MV-4-11 (cell line): ENCODE data around the gene CLIP4.

Source experiments
- DNase-seq: peaks from one replicate; lab custom pipeline; 2025; lab: John Stamatoyannopoulos, UW

The CLIP4 gene

DNA sequence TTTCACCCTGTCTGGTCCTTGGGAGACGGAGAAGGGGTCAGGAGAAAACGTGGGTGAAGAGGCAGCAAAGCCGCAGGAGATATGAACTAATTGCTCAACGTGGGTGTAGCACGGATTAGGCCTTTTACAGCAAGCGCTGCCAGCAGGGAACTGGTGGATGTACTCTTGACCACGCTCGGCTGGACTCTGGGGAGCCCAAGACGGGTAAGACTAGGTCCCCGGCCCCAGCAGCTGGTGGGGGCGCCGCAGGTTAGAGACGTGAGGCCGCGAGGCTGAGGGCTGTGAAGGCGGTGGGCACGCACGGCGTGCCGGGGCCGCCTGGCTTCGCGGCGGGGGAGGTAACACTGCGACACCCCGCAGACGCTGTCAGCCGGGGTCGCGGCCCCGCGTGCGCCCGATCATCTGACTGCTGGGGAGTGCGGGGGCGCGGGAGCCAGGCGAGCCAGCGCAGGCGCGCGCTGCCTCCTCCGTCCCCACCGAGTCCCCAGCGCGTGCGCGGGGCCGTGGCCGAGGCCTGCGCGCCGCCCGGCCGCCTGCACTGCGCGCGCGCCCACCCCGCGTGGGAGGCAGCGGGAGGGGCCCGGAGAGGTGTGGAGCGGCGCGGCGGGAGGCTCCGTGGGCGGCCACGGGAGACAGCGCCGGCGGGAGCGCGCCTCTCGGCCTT, at the start of gene CLIP4:
Gene CLIP4 (plus strand): TSS at position 470 of the 664 bp plus-strand sequence. CDS start 5,974 bp downstream, outside the sequence.
- no peak for DNase-seq

DNA sequence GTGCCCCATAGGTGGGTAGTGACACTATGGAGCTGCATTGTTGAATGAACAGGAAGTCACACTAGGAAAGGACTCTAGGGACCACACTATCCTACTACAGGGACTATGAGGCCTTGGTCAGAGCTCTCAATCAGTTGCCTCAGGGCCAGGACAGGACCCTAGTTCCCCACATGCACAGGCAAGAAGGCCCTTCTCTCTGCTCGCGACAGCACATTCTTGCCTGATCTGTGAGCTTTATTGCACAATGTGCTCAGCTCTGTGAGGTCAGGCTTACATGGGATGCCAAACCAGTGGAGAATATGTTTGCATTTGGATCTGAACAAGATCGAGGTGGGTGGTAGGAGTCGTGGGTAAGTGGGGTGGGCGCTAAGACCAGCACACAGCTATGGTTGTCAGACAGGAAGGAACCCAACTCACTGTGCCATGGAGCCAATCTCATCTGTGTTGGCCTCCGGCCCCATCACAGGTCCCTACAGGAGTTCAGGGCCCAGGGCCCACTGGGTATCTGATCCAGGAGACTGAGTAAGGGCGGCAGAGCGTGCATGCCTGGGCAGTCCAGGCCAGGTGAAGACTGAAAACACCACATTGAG, 48.8 kb upstream of the CLIP4 start:
- DNase-seq, result peak; percentile 81

- DNase-seq, result no peak
Observed at GRCh38 chr2:29066997-29067605, 48.1 kb upstream of the CLIP4 start.

- DNase-seq, result no peak
Observed at GRCh38 chr2:29068513-29068912, 46.7 kb upstream of the CLIP4 start.

- DNase-seq, result no peak
Observed at GRCh38 chr2:29070526-29070925, 44.7 kb upstream of the CLIP4 start.

- DNase-seq, result no peak
Observed at GRCh38 chr2:29071032-29071975, 43.9 kb upstream of the CLIP4 start.

GRCh38 chr2:29072251-29072650, 43.0 kb upstream of the CLIP4 start:
- no peak for DNase-seq

GRCh38 chr2:29072971-29073725, 42.1 kb upstream of the CLIP4 start:
- no peak for DNase-seq

DNA sequence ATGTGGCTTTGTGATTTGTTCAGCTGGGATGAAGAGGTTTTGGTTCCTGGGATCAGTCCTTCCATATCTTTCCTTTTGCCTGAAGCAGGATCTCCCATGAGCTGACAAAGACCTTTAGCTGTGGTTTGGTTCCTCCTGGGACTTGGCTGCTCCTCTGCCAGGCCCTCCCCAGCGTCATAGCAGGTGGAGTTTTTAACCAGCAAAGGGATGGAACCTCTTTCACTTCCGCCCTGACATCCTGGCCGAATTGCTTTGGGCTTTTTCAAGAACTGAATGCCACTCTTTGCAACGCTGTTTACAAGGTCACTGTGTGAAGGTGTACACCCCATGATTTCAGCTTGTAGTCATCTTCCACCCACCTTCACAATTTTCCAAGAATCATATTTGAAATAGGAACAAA, 41.3 kb upstream of the CLIP4 start:
- peak; percentile 54 for DNase-seq

DNA sequence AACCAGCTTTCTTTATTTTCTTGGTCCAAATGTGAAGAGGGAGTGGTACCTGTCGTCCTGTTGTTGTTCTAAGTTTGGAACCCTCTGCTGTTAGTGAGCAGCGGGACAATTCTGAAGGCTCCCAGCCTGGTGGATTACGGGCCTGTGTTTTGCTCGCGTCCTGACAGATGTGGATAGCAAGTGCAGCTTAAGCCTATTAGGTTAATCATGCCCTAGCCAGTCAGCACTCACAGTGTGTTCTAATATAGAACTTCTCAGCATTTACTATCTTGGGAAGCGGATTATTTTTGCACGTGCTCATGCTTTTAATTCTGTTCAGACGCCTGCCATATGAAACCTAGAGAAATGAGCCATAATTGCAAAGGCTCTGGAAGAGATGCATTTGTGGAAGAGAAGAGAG, 40.8 kb upstream of the CLIP4 start, which contains the start of gene PCARE:
Gene PCARE (minus strand): TSS at position 113 of the 400 bp plus-strand sequence. CDS start 262 bp downstream, outside the sequence.
- no peak for DNase-seq

- DNase-seq, result no peak
Observed at GRCh38 chr2:29075894-29076705, 39.1 kb upstream of the CLIP4 start.

- DNase-seq, result no peak
Observed at GRCh38 chr2:29079887-29080286, 35.3 kb upstream of the CLIP4 start.

DNA sequence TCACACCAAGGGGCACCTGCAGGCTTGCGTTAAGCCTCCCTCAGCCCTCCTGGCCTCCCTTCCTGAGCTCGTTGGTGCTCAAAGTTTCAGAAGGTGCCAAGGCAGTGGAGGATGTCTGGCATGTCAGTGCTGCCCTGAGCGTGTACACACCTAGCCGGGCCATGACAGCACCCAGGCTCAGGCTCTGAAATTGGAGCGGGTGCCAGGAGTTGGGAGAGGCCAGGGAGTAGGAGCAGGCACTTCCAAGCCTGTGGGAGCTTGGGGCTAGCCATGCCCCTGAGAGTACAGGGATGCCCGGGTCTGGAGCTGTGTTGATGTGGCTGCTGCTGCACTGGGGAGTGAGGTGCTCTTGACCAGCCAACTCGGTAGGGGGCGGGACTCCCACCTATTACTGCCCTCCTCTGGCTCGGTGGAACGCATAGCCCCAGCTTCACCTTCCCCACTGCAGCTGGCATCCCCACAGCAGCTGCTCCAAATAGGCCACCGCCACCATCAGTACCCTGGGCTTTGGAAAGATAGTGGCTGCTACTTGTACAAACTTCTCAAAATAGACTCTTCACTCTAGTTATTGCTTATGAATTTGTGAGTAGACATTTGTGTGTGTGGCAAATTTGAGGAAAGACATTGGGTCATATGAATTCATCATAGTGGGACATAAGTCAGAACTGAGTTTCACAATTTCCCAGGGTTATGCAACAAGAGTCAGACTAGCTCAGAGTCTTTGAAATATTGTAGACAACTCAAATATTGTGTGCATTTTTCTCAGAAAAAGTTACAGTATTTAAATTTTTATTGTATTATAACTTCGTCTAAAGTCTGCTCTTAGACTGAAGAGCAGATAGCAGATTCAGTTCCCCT, 34.1 kb upstream of the CLIP4 start:
- peak; percentile 91 for DNase-seq

- DNase-seq, result no peak
Observed at GRCh38 chr2:29082804-29083495, 32.3 kb upstream of the CLIP4 start.

DNA sequence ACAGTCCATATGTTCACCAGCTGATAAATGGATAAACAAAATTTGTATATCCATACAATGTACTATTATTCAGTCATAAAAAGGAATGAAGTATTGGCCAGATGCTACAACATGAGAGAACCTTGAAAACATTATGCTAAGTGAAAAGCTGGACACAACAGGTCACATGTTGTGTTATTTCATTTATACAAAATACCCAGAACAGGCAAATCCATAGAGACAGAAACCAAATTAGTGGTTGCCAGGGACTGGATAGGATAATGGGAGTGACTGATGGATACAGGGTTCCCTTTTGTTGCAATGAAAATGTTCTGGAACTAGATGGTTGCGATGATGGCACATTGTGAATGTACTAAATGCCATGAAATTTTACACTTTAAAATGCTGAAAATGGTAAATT, 30.7 kb upstream of the CLIP4 start:
- no peak for DNase-seq

DNA sequence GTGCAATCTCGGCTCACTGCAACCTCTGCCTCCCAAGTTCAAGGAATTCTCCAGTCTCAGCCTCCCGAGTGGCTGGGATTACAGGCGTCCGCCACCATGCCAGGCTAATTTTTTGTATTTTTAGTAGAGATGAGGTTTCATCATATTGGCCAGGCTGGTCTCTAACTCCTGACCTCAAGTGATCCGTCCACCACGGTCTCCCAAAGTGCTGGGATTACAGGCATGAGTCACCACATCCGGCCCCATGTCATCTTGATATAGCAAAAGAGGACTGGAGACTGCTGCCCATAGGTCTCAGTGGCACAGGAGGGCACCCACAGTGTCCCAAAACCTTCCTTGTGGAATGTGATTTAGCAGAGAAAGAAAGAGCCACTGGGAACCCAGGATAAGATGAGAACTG, 24.9 kb upstream of the CLIP4 start:
- peak; percentile 65 for DNase-seq

GRCh38 chr2:29096969-29097368, 18.2 kb upstream of the CLIP4 start:
- DNase-seq, result no peak

DNA sequence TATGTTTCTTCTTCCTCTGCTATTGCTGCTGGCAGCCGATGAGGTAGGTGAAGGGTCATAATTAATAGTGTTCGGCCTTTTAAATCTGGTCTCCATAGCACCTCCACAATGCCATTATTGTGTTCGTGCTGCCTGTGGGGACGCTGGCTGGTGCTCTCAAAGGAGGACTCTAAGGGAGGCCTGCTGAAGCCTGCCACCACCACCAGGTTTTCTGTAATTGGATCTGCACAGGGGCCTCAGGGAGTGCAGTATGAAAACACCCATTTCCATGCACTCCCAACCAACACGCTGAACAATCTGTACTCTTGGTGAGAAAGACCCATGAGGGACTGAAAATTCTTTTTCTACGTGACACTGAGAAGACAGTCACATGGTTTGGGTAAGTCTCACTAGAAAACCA, 17.6 kb upstream of the CLIP4 start:
- no peak for DNase-seq

DNA sequence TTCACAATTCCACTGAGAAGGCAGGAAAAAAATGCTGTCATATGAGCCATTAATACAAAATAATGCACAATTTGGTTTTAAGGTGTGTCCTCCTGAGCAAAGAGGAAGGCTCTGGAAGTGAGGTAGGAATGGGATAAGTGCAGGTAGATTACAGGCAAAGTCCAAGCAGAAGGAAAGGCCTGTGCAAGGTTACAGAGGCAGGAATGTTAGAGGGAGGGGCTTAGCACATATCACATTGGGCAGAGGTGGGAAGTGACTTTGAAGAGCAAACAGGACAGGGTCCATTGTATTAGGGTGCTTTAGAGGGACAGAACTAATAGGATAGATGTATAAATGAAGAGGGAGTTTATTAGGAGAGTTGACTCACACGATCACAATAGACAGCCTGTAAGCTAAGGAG, 14.7 kb upstream of the CLIP4 start:
- no peak for DNase-seq
